NOMO-1 treated with DMSO at 0.1 percent for 48 hours (cell line): ENCODE measurements around the gene DSC2.
"Not testable (repeated sequence)": the region's sequence is repeated elsewhere in the genome, so short reads cannot be mapped to it uniquely, and the experiment has no call there.

ENCODE experiments used
- DNase-seq: peaks from one replicate; lab custom pipeline; 2025; ENCODE audit not compliant: unreplicated experiment; lab: John Stamatoyannopoulos, UW

DSC2 gene

GRCh38 chr18:31045599-31045998 is 56.6 kb downstream of the DSC2 start:
- DNase-seq, result no peak

- DNase-seq, result no peak
These were observed 57.3 kb downstream of the DSC2 start for GRCh38 chr18:31044926-31045325.

- no peak for DNase-seq
These were observed 58.5 kb downstream of the DSC2 start for GRCh38 chr18:31043709-31044108.

GRCh38 chr18:31042406-31043181 is 59.6 kb downstream of the DSC2 start, which contains the start of gene DSC3:
Gene DSC3, minus strand, starts transcription at chr18:31042742. Its CDS starts 82 bp downstream, at chr18:31042660.
- DNase-seq, result no peak

- DNase-seq, result no peak
These were observed 60.2 kb downstream of the DSC2 start for GRCh38 chr18:31042084-31042405.

- no peak for DNase-seq
These were observed 60.7 kb downstream of the DSC2 start for GRCh38 chr18:31041271-31042083.

GRCh38 chr18:31040686-31041270 is 61.4 kb downstream of the DSC2 start:
- no peak for DNase-seq

GRCh38 chr18:31039426-31039825 is 62.8 kb downstream of the DSC2 start:
- no peak for DNase-seq

GRCh38 chr18:31037686-31038085 is 64.5 kb downstream of the DSC2 start:
- DNase-seq, result not testable (repeated sequence)

GRCh38 chr18:31034541-31034940 is 67.7 kb downstream of the DSC2 start:
- DNase-seq, result no peak

- DNase-seq, result no peak
These were observed 71.5 kb downstream of the DSC2 start for GRCh38 chr18:31030574-31031278.

- DNase-seq, result no peak
These were observed 86.3 kb downstream of the DSC2 start for GRCh38 chr18:31015715-31016434.

- not testable (repeated sequence) for DNase-seq
These were observed 90.8 kb downstream of the DSC2 start for GRCh38 chr18:31011455-31011854.

GRCh38 chr18:31010601-31011000 is 91.6 kb downstream of the DSC2 start:
- DNase-seq, result no peak
